HG03442 (cell line): Measurements from ENCODE around the gene GAB1.
A peak's percentile ranks its signal among the peaks of the same experiment; 100 is the strongest.

Source experiments
- ATAC-seq: cut with Tn5 transposase; IDR thresholded peaks from one replicate; pipeline ENCODE4 v1.9.1; 2021; ENCODE audit warnings: mild to moderate bottlenecking, moderate library complexity; ENCODE audit not compliant: unreplicated experiment

The GAB1 gene

GRCh38 chr4:143473334-143474126 is 136.9 kb downstream of the GAB1 start:
- peak; percentile 55 for ATAC-seq

GRCh38 chr4:143477487-143477886 is 140.8 kb downstream of the GAB1 start:
- ATAC-seq: no peak

GRCh38 chr4:143481361-143481760 is 144.7 kb downstream of the GAB1 start:
- ATAC-seq: no peak

GRCh38 chr4:143482840-143483239 is 146.2 kb downstream of the GAB1 start:
- peak; percentile 63 for ATAC-seq

- no peak for ATAC-seq
Observed at GRCh38 chr4:143486314-143486713, 149.6 kb downstream of the GAB1 start.

- no peak for ATAC-seq
Observed at GRCh38 chr4:143488687-143489086, 152.0 kb downstream of the GAB1 start.

GRCh38 chr4:143489106-143489505 is 152.4 kb downstream of the GAB1 start:
- ATAC-seq: no peak

- no peak for ATAC-seq
Observed at GRCh38 chr4:143498021-143498420, 161.3 kb downstream of the GAB1 start.

GRCh38 chr4:143502231-143502630 is 165.6 kb downstream of the GAB1 start:
- ATAC-seq: no peak

GRCh38 chr4:143506031-143506430 is 169.4 kb downstream of the GAB1 start:
- ATAC-seq: no peak

GRCh38 chr4:143511906-143512305 is 175.2 kb downstream of the GAB1 start:
- ATAC-seq: no peak

- ATAC-seq: peak; percentile 32
Observed at GRCh38 chr4:143512978-143513313, 176.3 kb downstream of the GAB1 start.

- ATAC-seq: peak; percentile 82
Observed at GRCh38 chr4:143513314-143514168, 176.9 kb downstream of the GAB1 start, which contains the start of gene SMARCA5. Gene SMARCA5 (plus strand): TSS chr4:143513702. CDS start chr4:143513925, 223 bp downstream.

GRCh38 chr4:143514169-143514495 is 177.5 kb downstream of the GAB1 start:
- ATAC-seq: no peak

GRCh38 chr4:143514497-143514896 is 177.8 kb downstream of the GAB1 start:
- ATAC-seq: no peak

- no peak for ATAC-seq
Observed at GRCh38 chr4:143514901-143515300, 178.2 kb downstream of the GAB1 start.

GRCh38 chr4:143515905-143516304 is 179.2 kb downstream of the GAB1 start:
- ATAC-seq: no peak

- ATAC-seq: no peak
Observed at GRCh38 chr4:143517764-143518163, 181.1 kb downstream of the GAB1 start.
